NT2/D1 (cell line): ENCODE data around the gene MMP13.
"Not testable (repeated sequence)": the region's sequence is repeated elsewhere in the genome, so short reads cannot be mapped to it uniquely, and the experiment has no call there.

Source experiments
- DNase-seq: peaks from one replicate; pipeline ENCODE4 v3.0.0-alpha.2; 2011; ENCODE audit warnings: low read depth, low spot score
- H3K27me3 ChIP-seq: 2 replicates; pipeline ENCODE4 v1.6.0; 2011; ENCODE audit warnings: mild to moderate bottlenecking; ENCODE audit not compliant: insufficient read length, insufficient read depth
- H3K36me3 ChIP-seq: 2 replicates; pipeline ENCODE4 v1.6.1; 2011; ENCODE audit warnings: mild to moderate bottlenecking, low read length, mixed read lengths; ENCODE audit not compliant: insufficient read depth, insufficient read length
- H3K4me1 ChIP-seq: 2 replicates; pipeline ENCODE4 v1.5.1; 2011; ENCODE audit not compliant: insufficient read depth, insufficient read length
- H3K4me3 ChIP-seq: 2 replicates; pipeline ENCODE4 v1.5.1; 2011; ENCODE audit warnings: low read depth; ENCODE audit not compliant: insufficient read length
- H3K9ac ChIP-seq: 2 replicates; pipeline ENCODE4 v1.6.0; 2011; ENCODE audit warnings: low read depth; ENCODE audit not compliant: insufficient read length
- H3K9me3 ChIP-seq: 2 replicates; pipeline ENCODE4 v1.5.1; 2011; ENCODE audit warnings: mild to moderate bottlenecking, low read length; ENCODE audit not compliant: insufficient read depth
- SUZ12 ChIP-seq: IDR thresholded peaks from 2 replicates; pipeline ENCODE4 v1.6.1; 2011; ENCODE audit not compliant: insufficient read length, insufficient read depth; ENCODE audit errors: extremely low read depth
- YY1 ChIP-seq: IDR thresholded peaks from 2 replicates; pipeline ENCODE4 v1.6.1; 2011; ENCODE audit not compliant: insufficient read length, insufficient read depth
- ZNF274 ChIP-seq: IDR thresholded peaks from 2 replicates; pipeline ENCODE4 v1.6.1; 2011; ENCODE audit warnings: mild to moderate bottlenecking, low read depth, low read length

MMP13 gene

DNA sequence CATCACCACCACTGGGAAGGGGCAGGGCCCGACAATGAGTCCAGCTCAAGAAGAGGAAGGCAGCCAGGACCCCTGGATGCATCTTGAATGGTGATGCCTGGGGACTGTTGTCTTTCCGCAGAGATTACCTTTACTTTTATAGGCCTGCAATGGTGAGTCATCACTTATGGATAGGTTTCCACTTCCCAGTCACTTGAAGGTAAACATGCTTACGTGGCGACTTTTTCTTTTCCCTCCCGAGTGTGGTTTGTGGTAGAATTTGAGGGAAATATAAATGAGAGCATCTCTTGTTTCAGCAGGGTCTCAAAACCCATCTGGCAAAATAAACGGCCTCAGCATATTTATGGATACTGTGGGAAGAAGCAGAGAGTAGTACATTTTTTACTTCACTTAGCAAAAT, at the start of gene MMP13:
TSS of gene MMP13 (minus strand) at position 109 of the 400 bp plus-strand sequence. CDS start at position 82, 27 bp downstream.
- DNase-seq = no peak
- no peaks in the 10 kb centered on the region for H3K36me3 ChIP-seq
- H3K9me3 ChIP-seq = no peaks in the 10 kb centered on the region
- H3K27me3 ChIP-seq = no peaks in the 10 kb centered on the region
- H3K4me1 ChIP-seq = no peaks in the 10 kb centered on the region
- H3K4me3 ChIP-seq = no peak within 1 kb of the TSS
- H3K9ac ChIP-seq = no peak within 1 kb of the TSS
- TF ChIP-seq ZNF274 = no peak
- no peak for TF ChIP-seq SUZ12
- no peak for TF ChIP-seq YY1

DNA sequence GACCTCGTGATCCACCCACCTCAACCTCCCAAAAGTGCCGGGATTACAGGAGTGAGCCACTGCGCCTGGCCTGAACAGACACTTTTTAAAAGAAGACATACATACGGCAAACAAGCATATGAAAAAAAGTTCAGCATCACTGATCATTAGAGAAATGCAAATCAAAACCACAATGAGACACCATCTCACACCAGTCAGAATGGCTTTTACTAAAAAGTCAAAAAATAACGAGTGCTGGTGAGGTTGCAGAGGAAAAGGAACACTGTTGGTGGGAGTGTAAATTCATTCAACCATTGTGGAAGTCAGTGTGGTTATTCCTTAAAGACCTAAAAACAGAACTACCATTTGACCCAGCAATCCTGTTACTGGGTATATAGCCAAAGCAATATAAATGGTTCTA, 48.7 kb upstream of the MMP13 start:
- not testable (repeated sequence) for H3K4me1 ChIP-seq, H3K36me3 ChIP-seq, DNase-seq, H3K4me3 ChIP-seq, H3K27me3 ChIP-seq, H3K9ac ChIP-seq, H3K9me3 ChIP-seq

DNA sequence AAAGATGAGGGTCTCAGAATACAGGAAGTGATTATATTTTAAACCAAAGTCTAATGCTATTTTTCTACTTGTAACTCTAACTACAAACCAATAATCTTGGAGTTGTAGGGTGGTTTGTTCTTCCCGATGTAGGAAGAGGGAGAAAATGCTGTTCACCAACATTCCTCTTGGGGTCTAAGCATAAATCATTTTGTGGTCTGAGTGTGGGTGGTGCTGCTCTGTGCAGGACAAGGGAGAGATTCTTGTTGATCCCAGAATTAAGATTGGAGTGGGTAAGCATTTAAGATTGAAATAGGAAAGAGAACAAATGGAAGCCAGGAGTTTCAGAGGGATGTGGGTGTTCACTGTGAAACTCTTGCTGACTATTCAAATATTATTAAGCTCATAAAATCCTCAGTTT, 38.6 kb upstream of the MMP13 start:
- no peaks in the 10 kb centered on the region for H3K36me3 ChIP-seq
- H3K9ac ChIP-seq = no peak overlapping the region
- no peaks in the 10 kb centered on the region for H3K27me3 ChIP-seq
- no peak for DNase-seq
- H3K4me3 ChIP-seq = no peak overlapping the region
- no peak for TF ChIP-seq SUZ12
- no peak for TF ChIP-seq YY1
- TF ChIP-seq ZNF274 = no peak
- H3K4me1 ChIP-seq = no peaks in the 10 kb centered on the region
- H3K9me3 ChIP-seq = no peaks in the 10 kb centered on the region

DNA sequence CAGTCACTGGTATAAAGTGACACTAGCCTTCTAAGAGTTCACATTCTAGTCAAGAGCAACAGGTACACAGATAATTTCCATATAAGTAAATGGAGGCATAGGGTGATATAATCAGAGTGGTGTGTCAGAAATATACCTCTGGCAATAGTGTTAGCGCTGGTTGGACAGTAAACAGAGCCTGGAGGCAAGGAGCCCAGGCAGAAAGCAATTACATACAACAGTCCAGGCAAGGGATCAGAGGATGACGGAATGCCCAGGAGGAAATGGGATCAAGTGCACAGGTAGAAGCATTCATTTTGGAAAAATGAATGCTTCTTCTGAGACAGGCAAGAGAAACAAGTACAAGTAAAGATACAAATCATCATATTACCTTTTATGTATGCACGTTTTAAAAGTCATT, 36.2 kb upstream of the MMP13 start:
- no peak overlapping the region for H3K9ac ChIP-seq
- H3K27me3 ChIP-seq = no peaks in the 10 kb centered on the region
- TF ChIP-seq ZNF274 = no peak
- TF ChIP-seq YY1 = no peak
- no peak for TF ChIP-seq SUZ12

DNA sequence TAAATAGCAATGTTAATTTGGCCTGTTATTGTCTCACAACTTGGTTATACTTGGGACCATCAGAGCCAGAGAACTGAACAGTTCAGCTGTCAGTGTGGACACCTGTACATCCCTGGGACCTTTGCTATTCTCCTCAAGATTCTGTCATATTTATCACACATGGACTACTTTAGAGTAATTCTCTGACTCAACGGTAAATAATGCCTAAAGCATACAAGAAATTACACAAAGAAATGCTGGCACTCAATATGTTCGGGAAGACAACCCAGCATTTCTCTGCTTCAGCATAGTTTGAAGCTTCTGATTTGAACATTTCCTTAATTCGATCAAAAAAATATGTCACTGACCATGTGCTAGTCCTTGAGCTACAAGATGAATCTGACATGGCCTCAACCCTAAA, 34.6 kb upstream of the MMP13 start:
- TF ChIP-seq SUZ12 (no peak), ZNF274 (no peak), YY1 (no peak)
- Histone ChIP-seq H3K9ac (no peak overlapping the region), H3K4me3 (no peak overlapping the region), H3K9me3 (no peaks in the 10 kb centered on the region), H3K36me3 (no peaks in the 10 kb centered on the region), H3K27me3 (no peaks in the 10 kb centered on the region), H3K4me1 (no peaks in the 10 kb centered on the region)
- no peak for DNase-seq

More for the DNA sequence above, 36.2 kb upstream of the MMP13 start:
- Histone ChIP-seq H3K36me3 (no peaks in the 10 kb centered on the region), H3K4me1 (no peaks in the 10 kb centered on the region), H3K4me3 (no peak overlapping the region), H3K9me3 (no peaks in the 10 kb centered on the region)
- DNase-seq = no peak

DNA sequence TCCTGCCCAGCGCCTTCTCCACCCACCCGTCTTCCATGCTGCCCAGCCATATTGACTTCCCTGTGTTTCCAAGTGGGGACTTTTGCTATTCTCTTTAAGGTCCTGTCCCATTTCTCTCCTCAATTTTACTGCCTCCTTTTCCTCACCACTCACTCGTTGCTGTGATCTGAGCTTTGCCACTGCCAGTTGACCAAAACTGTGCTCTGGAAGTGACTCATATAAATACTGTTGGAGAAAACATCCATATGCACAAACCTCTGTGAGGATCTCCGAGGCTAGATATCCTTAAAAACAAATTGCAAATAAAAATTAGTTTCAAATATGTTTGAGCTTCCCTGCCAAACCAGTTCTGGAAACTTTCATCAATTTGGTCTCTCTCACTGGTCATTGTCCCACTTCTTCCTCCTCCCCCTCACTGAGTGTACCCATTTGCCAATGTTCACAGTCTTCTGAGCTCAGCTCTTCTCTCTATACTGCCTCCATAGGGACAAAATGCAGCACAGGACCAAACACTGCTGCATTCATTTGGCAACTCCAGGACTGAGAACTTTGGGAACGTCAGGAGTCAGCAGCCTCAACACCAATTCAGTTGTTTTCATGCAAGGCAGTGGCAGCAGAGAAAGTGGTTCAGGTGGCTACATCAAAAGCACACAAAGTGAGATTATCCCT, 34.0 kb upstream of the MMP13 start:
- no peak for DNase-seq
- Histone ChIP-seq H3K9ac (no peak overlapping the region), H3K4me1 (no peaks in the 10 kb centered on the region), H3K36me3 (no peaks in the 10 kb centered on the region), H3K4me3 (no peak overlapping the region), H3K9me3 (no peaks in the 10 kb centered on the region), H3K27me3 (no peaks in the 10 kb centered on the region)
- TF ChIP-seq ZNF274 (no peak), SUZ12 (no peak), YY1 (no peak)

DNA sequence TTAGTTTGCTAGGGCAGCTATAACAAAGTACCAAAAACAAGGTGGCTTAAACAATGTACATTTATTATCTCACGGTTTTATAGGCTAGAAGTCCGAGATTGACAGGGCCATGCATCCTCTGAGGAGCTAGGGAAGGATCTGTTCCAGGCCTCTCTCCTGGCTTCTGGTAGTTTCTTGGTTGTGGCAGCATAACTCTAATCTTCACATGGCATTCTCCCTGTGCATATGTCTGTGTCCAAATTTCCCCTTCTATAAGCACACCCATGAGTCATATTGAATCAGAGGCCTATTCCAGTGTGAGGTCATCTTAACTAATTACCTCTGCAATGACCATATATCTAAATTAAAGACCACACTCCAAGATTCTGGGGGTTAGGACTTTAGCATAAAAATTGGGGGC, 31.3 kb upstream of the MMP13 start:
- H3K9ac ChIP-seq = no peak overlapping the region
- no peak overlapping the region for H3K4me3 ChIP-seq
- no peak for DNase-seq
- H3K27me3 ChIP-seq = no peaks in the 10 kb centered on the region
- H3K9me3 ChIP-seq = no peaks in the 10 kb centered on the region
- no peaks in the 10 kb centered on the region for H3K36me3 ChIP-seq
- TF ChIP-seq YY1 (no peak), SUZ12 (no peak), ZNF274 (no peak)
- H3K4me1 ChIP-seq = no peaks in the 10 kb centered on the region
